A549 (cell line): ENCODE results near the gene NXPE3. TPM values are rescaled to one million over a fixed set of nuclear protein-coding genes. Genes with fewer than 3 reads are reported as not detected.
"Not testable (repeated sequence)": the region's sequence is repeated elsewhere in the genome, so short reads cannot be mapped to it uniquely, and the experiment has no call there.

Source experiments
- ATAC-seq, 2 experiments: fragments of 200-7000 bp in 1 of 2; fragments of >200 bp in 1 of 2; cut with Nextera tagmentation in 1 of 2; cut with Tn5 transposase in 1 of 2; 3 replicates each; pipeline versions ENCODE4 v1.8.0 to v1.9.1; 2018 to 2020; ENCODE audit warnings: mild to moderate bottlenecking in 1 of 2, moderate library complexity in 1 of 2
- CTCF ChIA-PET: fragments of 300-600 bp; sonication (Branson Sonifier 250); formaldehyde crosslinking; extraction: SDS; loops from one replicate; lab custom pipeline; 2021; ENCODE audit warnings: antibody characterized with exemption, inconsistent platforms; lab: Yijun Ruan, JAX
- POLR2A ChIA-PET: fragments of 350-600 bp; formaldehyde crosslinking; extraction: SDS; loops from one replicate; lab custom pipeline; 2021; ENCODE audit warnings: antibody characterized with exemption, inconsistent platforms; lab: Yijun Ruan, JAX
- DNase-seq, 2 experiments: peaks; one replicate each; pipeline versions ENCODE4 v3.0.0 to v3.0.0-alpha.2; 2011 to 2016; ENCODE audit warnings: low read depth in 1 of 2, low spot score in 1 of 2
- FAIRE-seq: peaks from 2 replicates; lab custom pipeline; 2011; peaks lifted over from hg19 to GRCh38; lab: Jason Lieb, UNC
- H3K27ac ChIP-seq, 2 experiments: fragments of >200 bp; sonication (Bioruptor Twin); formaldehyde crosslinking; 3 replicates each; pipeline ENCODE4 v1.5.1; 2016 to 2017
- H3K4me1 ChIP-seq: fragments of >200 bp; sonication (Bioruptor Twin); formaldehyde crosslinking; 3 replicates; pipeline ENCODE4 v1.6.1; 2016
- H3K4me2 ChIP-seq: fragments of >200 bp; sonication (Bioruptor Twin); formaldehyde crosslinking; 3 replicates; pipeline ENCODE4 v1.6.1; 2016
- H3K4me3 ChIP-seq: fragments of >200 bp; sonication (Bioruptor Twin); formaldehyde crosslinking; 3 replicates; pipeline ENCODE4 v1.5.1; 2016
- H3K9me3 ChIP-seq: fragments of >200 bp; sonication (Bioruptor Twin); formaldehyde crosslinking; 3 replicates; pipeline ENCODE4 v1.6.1; 2016
- BHLHE40 ChIP-seq: IDR thresholded peaks from 2 replicates; pipeline ENCODE4 v1.6.1; 2012; ENCODE audit warnings: low read depth, low read length, inconsistent platforms
- CHD2 ChIP-seq: fragments of 150-350 bp; IDR thresholded peaks from 2 replicates; pipeline ENCODE4 v1.6.1; 2014; ENCODE audit warnings: low read length; ENCODE audit not compliant: partially characterized antibody
- CHD4 ChIP-seq: fragments of 200-600 bp; sonication (generic); IDR thresholded peaks from 2 replicates; pipeline ENCODE4 v1.6.1; 2016; ENCODE audit warnings: antibody characterized with exemption, mild to moderate bottlenecking, borderline replicate concordance
- EP300 ChIP-seq, 2 experiments: fragments of >200 bp; sonication (Bioruptor Twin); formaldehyde crosslinking; IDR thresholded peaks; 2 replicates in 1 of 2; 3 replicates in 1 of 2; pipeline ENCODE4 v1.6.1; 2016 to 2017
- ESRRA ChIP-seq: fragments of 150-350 bp; IDR thresholded peaks from 2 replicates; pipeline ENCODE4 v1.6.1; 2014; ENCODE audit warnings: mild to moderate bottlenecking, low read length, borderline replicate concordance
- GATA3 ChIP-seq: IDR thresholded peaks from 2 replicates; pipeline ENCODE4 v1.6.1; 2012; ENCODE audit warnings: borderline replicate concordance
- MAZ ChIP-seq: fragments of 150-350 bp; IDR thresholded peaks from 2 replicates; pipeline ENCODE4 v1.6.1; 2014; ENCODE audit warnings: antibody characterized with exemption, low read depth, low read length, borderline replicate concordance
- MYC ChIP-seq: IDR thresholded peaks from 2 replicates; pipeline ENCODE4 v1.6.1; 2012; ENCODE audit warnings: mild to moderate bottlenecking, inconsistent platforms, low read length, improper control_type of control experiment, borderline replicate concordance
- NR3C1 ChIP-seq: fragments of >200 bp; sonication (Bioruptor Twin); formaldehyde crosslinking; IDR thresholded peaks from 3 replicates; pipeline ENCODE4 v1.6.1; 2017
- POLR2AphosphoS2 ChIP-seq: conservative IDR thresholded peaks from 2 replicates; pipeline ENCODE4 v1.6.1; 2012; ENCODE audit warnings: low read length, improper control_type of control experiment, inconsistent platforms
- SREBF2 ChIP-seq: fragments of 450-650 bp; IDR thresholded peaks from 2 replicates; pipeline ENCODE4 v1.6.1; 2014; ENCODE audit warnings: mild to moderate bottlenecking, moderate library complexity
- ZSCAN20 ChIP-seq: fragments of 250-450 bp; sonication (Bioruptor Pico); IDR thresholded peaks from 2 replicates; pipeline ENCODE4 v1.8.0; 2022; ENCODE audit warnings: mild to moderate bottlenecking, moderate library complexity
- WGBS: methylation state at CpG from one replicate; pipeline ENCODE4 v1.1.6; 2017; ENCODE audit errors: missing lambda C conversion rate; 5-methylcytosine and 5-hydroxymethylcytosine counted together
- polyA plus RNA-seq, 4 experiments: library from polyadenylated mRNA; depleted of rRNA in 3 of 4; stranded (reverse); fragments of >200 nt; fragmentation: RNase III in 1 of 4; extraction: RNeasy Plus Mini Kit Qiagen cat#74134 plus additional on column Dnase treatment in 1 of 4; gene quantifications; 2 replicates in 3 of 4; 3 replicates in 1 of 4; pipeline ENCODE4 v1.2.3, GENCODE V29; 2011 to 2017
- TF ChIP-seq, protein P1 (sequence below): IDR thresholded peaks from 2 replicates; pipeline ENCODE4 v1.6.1; 2012; ENCODE audit warnings: low read depth, borderline replicate concordance
- TF ChIP-seq, protein P2 (sequence below): fragments of 200-600 bp; sonication (generic); IDR thresholded peaks from 2 replicates; pipeline ENCODE4 v1.6.1; 2016; ENCODE audit warnings: antibody characterized with exemption, mild to moderate bottlenecking, moderate library complexity

NXPE3 gene
- polyA plus RNA-seq, 2 of the 4 experiments (the other 2 are of a cell fraction), result 48.6 to 49.5 TPM

- TF ChIP-seq, protein P1, sequence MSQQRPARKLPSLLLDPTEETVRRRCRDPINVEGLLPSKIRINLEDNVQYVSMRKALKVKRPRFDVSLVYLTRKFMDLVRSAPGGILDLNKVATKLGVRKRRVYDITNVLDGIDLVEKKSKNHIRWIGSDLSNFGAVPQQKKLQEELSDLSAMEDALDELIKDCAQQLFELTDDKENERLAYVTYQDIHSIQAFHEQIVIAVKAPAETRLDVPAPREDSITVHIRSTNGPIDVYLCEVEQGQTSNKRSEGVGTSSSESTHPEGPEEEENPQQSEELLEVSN, result no peak
- no peak for TF ChIP-seq POLR2AphosphoS2
- TF ChIP-seq MAZ, result no peak
These were observed 49.4 kb upstream of the NXPE3 start (continued) for GRCh38 chr3:101729586-101729985.

DNA sequence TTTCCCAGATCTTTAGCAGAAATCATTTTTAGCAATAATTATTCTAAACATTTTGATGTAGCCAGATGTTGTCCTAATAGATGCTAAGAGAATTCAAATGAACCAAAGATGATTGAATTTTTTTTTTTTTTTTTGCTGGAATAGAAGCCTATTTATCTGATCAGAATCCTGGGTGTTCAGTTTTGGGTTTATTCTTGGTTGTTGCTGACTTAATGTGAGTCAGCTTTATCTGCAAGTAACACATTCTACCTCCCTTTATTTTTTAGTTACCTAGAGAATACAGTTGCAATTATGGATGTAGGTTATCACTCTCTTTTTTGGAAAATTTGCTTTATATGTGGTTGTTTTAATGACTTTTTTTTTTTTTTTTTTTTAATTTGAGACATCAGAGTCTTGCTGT, 48.2 kb upstream of the NXPE3 start:
- no peak for TF ChIP-seq ZSCAN20 (CRISPR knock-in tag)
- FAIRE-seq (no peak), DNase-seq (no peak), ATAC-seq (no peak)
- POLR2A ChIA-PET, result interaction anchor here (0.7 kb wide), 1 partner anchor 9 kb away, joined by 3 read pairs; no protein-coding TSS in a partner anchor
- no peak overlapping the region for H3K27ac ChIP-seq
- H3K4me1 ChIP-seq, result peaks cover 4% of the 10 kb centered on the region
- no peak overlapping the region for H3K4me2 ChIP-seq
- no peaks in the 10 kb centered on the region for H3K9me3 ChIP-seq
- no peak overlapping the region for H3K4me3 ChIP-seq
- CTCF ChIA-PET, result no interaction called here

DNA sequence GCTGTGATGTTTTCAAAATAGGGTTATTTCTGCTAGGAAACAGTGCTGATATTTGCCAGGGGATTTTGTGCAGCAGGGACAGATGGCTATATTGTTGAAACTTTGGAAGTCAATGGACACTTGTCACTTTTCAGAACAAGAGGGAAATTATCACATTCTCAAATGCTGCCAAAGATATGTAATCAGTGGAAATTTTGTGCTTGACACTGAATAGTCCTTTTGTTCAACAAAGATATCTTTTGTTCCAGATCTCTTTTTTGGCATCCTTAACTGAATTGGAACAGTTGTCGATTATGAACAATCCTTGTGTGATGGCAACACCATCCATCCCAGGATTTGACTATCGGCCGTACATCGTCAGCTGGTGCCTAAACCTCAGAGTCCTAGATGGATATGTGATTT, 46.8 kb upstream of the NXPE3 start:
- no peaks in the 10 kb centered on the region for H3K4me1 ChIP-seq
- no peaks in the 10 kb centered on the region for H3K9me3 ChIP-seq
- ATAC-seq (no peak), FAIRE-seq (no peak), DNase-seq (no peak)
- ChIA-PET POLR2A (no interaction called here), CTCF (no interaction called here)
- WGBS, result 94% methylated on average over 4 of the region's 4 CpGs
- no peak overlapping the region for H3K4me3 ChIP-seq
- TF ChIP-seq ESRRA (no peak), POLR2AphosphoS2 (no peak)
- no peak overlapping the region for H3K4me2 ChIP-seq
- H3K27ac ChIP-seq, result no peak overlapping the region

DNA sequence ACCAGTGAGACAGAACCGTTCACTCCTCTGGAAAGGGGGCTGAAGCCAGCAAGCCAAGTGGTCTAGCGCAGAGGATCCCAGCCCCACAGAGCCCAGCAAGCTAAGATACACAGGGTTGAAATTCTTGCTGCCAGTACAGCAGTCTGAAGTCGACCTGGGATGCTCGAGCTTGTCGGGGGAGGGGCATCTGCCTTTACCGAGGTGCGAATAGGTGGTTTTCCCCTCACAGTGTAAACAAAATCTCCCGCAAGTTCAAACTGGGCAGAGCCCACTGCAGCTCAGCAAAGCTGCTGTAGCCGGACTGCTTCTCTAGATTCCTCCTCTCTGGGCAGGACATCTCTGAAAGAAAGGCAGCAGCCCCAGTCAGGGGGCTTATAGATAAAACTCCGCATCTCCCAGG, 43.2 kb upstream of the NXPE3 start:
- Histone ChIP-seq H3K4me3 (no peak overlapping the region), H3K4me1 (no peaks in the 10 kb centered on the region), H3K9me3 (no peaks in the 10 kb centered on the region), H3K27ac (no peak overlapping the region), H3K4me2 (no peak overlapping the region)
- WGBS, result 97% methylated on average over 8 of the region's 10 CpGs
- ChIA-PET POLR2A (no interaction called here), CTCF (no interaction called here)
- TF ChIP-seq CHD4 (no peak), SREBF2 (no peak), MYC (no peak), BHLHE40 (no peak), GATA3 (no peak), NR3C1 (no peak), EP300 (IDR thresholded peaks at IDR 0.05) (no peak), CHD2 (no peak)
- TF ChIP-seq, protein P2, sequence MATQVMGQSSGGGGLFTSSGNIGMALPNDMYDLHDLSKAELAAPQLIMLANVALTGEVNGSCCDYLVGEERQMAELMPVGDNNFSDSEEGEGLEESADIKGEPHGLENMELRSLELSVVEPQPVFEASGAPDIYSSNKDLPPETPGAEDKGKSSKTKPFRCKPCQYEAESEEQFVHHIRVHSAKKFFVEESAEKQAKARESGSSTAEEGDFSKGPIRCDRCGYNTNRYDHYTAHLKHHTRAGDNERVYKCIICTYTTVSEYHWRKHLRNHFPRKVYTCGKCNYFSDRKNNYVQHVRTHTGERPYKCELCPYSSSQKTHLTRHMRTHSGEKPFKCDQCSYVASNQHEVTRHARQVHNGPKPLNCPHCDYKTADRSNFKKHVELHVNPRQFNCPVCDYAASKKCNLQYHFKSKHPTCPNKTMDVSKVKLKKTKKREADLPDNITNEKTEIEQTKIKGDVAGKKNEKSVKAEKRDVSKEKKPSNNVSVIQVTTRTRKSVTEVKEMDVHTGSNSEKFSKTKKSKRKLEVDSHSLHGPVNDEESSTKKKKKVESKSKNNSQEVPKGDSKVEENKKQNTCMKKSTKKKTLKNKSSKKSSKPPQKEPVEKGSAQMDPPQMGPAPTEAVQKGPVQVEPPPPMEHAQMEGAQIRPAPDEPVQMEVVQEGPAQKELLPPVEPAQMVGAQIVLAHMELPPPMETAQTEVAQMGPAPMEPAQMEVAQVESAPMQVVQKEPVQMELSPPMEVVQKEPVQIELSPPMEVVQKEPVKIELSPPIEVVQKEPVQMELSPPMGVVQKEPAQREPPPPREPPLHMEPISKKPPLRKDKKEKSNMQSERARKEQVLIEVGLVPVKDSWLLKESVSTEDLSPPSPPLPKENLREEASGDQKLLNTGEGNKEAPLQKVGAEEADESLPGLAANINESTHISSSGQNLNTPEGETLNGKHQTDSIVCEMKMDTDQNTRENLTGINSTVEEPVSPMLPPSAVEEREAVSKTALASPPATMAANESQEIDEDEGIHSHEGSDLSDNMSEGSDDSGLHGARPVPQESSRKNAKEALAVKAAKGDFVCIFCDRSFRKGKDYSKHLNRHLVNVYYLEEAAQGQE, result no peak
- no peak for DNase-seq
- ATAC-seq, result no peak
- FAIRE-seq, result no peak

DNA sequence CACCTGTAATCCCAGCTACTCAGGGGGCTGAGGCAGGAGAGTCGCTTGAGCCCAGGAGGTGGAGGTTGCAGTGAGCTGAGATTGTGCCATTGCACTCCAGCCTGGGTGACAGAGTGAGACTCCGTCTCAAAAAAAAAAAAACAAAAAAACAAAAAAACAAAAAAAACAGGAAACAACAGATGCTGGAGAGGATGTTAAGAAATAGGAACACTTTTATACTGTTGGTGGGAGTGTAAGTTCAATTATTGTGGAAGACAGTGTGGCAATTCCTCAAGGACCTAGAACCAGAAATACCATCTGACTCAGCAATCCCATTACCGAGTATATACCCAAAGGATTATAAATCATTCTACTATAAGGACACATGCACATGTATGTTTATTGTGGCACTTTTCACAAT, 37.1 kb upstream of the NXPE3 start:
- H3K27ac ChIP-seq, POLR2A ChIA-PET, CTCF ChIA-PET, ATAC-seq, H3K4me3 ChIP-seq, H3K9me3 ChIP-seq, DNase-seq, H3K4me1 ChIP-seq, H3K4me2 ChIP-seq, FAIRE-seq: not testable (repeated sequence)
- WGBS, result 88% methylated on average over 3 of the region's 3 CpGs
